Natural killer cell (primary cell): ENCODE data around the gene LDB2. TPM values are rescaled to one million over a fixed set of nuclear protein-coding genes. Genes with fewer than 3 reads are reported as not detected.

Experiments used
- ATAC-seq, 3 donors: fragments of 150-1000 bp in 2 of 3; fragments of 200-7000 bp in 1 of 3; cut with Tn5 transposase; 1 replicate in 1 of 3; 2 replicates in 2 of 3; pipeline ENCODE4 v1.10.0; 2021; ENCODE audit warnings: mild to moderate bottlenecking in 2 of 3, moderate library complexity in 2 of 3
- DNase-seq, 2 donors: peaks; one replicate each; pipeline versions ENCODE4 v3.0.0 to v3.0.0-alpha.2; 2013 to 2021; ENCODE audit warnings: mixed read lengths in 1 of 2
- H3K27ac ChIP-seq: one replicate; pipeline ENCODE4 v1.5.1; 2013; ENCODE audit warnings: mild to moderate bottlenecking, low read length
- H3K27me3 ChIP-seq: one replicate; pipeline ENCODE4 v1.6.1; 2013; ENCODE audit warnings: low read length; ENCODE audit not compliant: control insufficient read depth, insufficient read depth
- H3K36me3 ChIP-seq: one replicate; pipeline ENCODE4 v1.6.1; 2013; ENCODE audit warnings: low read length; ENCODE audit not compliant: control insufficient read depth, insufficient read depth
- H3K4me1 ChIP-seq: one replicate; pipeline ENCODE4 v1.6.1; 2013; ENCODE audit warnings: low read length; ENCODE audit not compliant: control insufficient read depth, insufficient read depth
- H3K4me3 ChIP-seq: one replicate; pipeline ENCODE4 v1.5.1; 2013; ENCODE audit warnings: low read length
- H3K9me3 ChIP-seq: one replicate; pipeline ENCODE4 v1.6.1; 2013; ENCODE audit warnings: low read length; ENCODE audit not compliant: control insufficient read depth, insufficient read depth
- H3K27ac Mint-ChIP-seq, 2 donors: one replicate each; pipeline ENCODE4 v1.8.0; 2022; ENCODE audit warnings: mild to moderate bottlenecking in 2 of 2, mixed read lengths in 2 of 2, moderate library complexity in 1 of 2
- H3K27me3 Mint-ChIP-seq, 2 donors: one replicate each; pipeline ENCODE4 v1.8.0; 2022; ENCODE audit warnings: low read depth in 2 of 2, mixed read lengths in 2 of 2
- H3K36me3 Mint-ChIP-seq: one replicate; pipeline ENCODE4 v1.8.0; 2022; ENCODE audit warnings: mixed read lengths
- H3K4me1 Mint-ChIP-seq, 2 donors: one replicate each; pipeline ENCODE4 v1.8.0; 2022; ENCODE audit warnings: mixed read lengths in 2 of 2
- H3K4me3 Mint-ChIP-seq: one replicate; pipeline ENCODE4 v1.8.0; 2022; ENCODE audit warnings: mild to moderate bottlenecking, moderate library complexity, mixed read lengths
- H3K9me3 Mint-ChIP-seq, 2 donors: one replicate each; pipeline ENCODE4 v1.8.0; 2022; ENCODE audit warnings: mixed read lengths in 2 of 2
- WGBS: methylation state at CpG from one replicate; pipeline ENCODE4 v1.1.7; 2013; ENCODE audit warnings: missing lambda C conversion rate; ENCODE audit not compliant: insufficient coverage; 5-methylcytosine and 5-hydroxymethylcytosine counted together
- intact Hi-C: fragments of 100-400 bp; cut with micrococcal nuclease; formaldehyde crosslinking; loops from one replicate; pipeline ENCODE4 v1.14.2; 2022
- total RNA-seq, 4 donors: library from RNA; stranded (reverse); fragments of 120-200 nt in 1 of 4; gene quantifications; one replicate each; pipeline versions ENCODE4 v1.2.3 to v1.2.4, GENCODE V29; 2013 to 2022
- TF ChIP-seq, protein P1 (sequence below): fragments of 200-600 bp; IDR thresholded peaks from one replicate; pipeline ENCODE4 v1.8.0; 2022; ENCODE audit warnings: antibody characterized with exemption

LDB2 gene
- total RNA-seq, 3 donors from 2014 or later (not counting 1 experiment from before 2014, with no cell fraction given), result 8.2 to 14.2 (median 13.6) TPM

- Mint-ChIP-seq H3K36me3 (no peaks in the 10 kb centered on the region), H3K27ac (no peak overlapping the region), H3K4me1 (no peaks in the 10 kb centered on the region), H3K27me3 (no peaks in the 10 kb centered on the region), H3K4me3 (no peak overlapping the region), H3K9me3 (no peaks in the 10 kb centered on the region)
- DNase-seq (no peak), ATAC-seq (no peak)
- Histone ChIP-seq H3K4me3 (no peak overlapping the region), H3K27me3 (no peaks in the 10 kb centered on the region), H3K4me1 (no peaks in the 10 kb centered on the region), H3K9me3 (no peaks in the 10 kb centered on the region), H3K27ac (no peak overlapping the region), H3K36me3 (no peaks in the 10 kb centered on the region)
- WGBS, result 90% methylated on average over 1 of the region's 1 CpG
- intact Hi-C loops, result no loop called here
- TF ChIP-seq, protein P1, sequence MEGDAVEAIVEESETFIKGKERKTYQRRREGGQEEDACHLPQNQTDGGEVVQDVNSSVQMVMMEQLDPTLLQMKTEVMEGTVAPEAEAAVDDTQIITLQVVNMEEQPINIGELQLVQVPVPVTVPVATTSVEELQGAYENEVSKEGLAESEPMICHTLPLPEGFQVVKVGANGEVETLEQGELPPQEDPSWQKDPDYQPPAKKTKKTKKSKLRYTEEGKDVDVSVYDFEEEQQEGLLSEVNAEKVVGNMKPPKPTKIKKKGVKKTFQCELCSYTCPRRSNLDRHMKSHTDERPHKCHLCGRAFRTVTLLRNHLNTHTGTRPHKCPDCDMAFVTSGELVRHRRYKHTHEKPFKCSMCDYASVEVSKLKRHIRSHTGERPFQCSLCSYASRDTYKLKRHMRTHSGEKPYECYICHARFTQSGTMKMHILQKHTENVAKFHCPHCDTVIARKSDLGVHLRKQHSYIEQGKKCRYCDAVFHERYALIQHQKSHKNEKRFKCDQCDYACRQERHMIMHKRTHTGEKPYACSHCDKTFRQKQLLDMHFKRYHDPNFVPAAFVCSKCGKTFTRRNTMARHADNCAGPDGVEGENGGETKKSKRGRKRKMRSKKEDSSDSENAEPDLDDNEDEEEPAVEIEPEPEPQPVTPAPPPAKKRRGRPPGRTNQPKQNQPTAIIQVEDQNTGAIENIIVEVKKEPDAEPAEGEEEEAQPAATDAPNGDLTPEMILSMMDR, result no peak
Observed at GRCh38 chr4:16691450-16691849, 207.0 kb downstream of the LDB2 start.

DNA sequence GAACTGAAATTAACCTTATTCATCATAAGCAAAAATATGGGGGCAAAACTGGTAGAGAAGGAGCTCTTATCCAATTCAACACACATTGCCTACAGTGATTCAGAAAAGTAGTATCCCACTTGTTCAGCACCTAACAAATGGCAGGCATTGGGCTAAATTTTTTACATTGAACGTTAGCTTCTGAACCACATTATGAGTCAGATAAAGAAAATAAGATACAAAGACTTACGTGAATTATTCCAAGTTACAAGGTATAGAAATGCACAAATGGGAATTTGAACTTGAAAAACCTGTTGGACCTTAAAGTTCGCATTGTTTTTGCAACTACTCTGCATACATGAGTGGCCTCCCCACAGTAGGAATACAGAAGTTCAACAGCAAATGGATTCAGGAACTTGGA is 210.6 kb downstream of the LDB2 start:
- WGBS, result 92% methylated on average over 3 of the region's 3 CpGs
- no peak for ATAC-seq
- no peak overlapping the region for H3K27ac Mint-ChIP-seq

DNA sequence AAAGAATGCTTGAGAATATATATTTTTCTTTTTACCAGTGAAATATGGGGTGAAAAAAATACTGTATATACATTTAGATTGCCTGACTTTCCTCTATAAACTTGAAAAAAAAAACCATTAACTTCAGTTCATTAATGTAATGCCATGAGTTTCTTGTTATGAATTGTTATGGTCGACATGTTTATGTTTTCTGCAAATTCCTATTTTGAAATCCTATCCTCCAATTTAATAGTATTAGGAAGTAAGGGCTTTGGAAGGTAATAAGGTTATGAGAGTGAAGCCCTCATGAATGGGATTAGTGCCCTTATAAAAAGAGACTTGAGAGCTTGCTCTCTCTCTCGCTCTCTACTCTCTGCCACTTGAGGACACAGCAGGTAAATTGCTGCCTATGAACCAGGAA is 211.4 kb downstream of the LDB2 start:
- Mint-ChIP-seq H3K4me3 (no peak overlapping the region), H3K4me1 (no peaks in the 10 kb centered on the region), H3K27ac (no peak overlapping the region), H3K27me3 (peaks cover 0 to 3% of the 10 kb centered on the region in 2 donors), H3K9me3 (no peaks in the 10 kb centered on the region), H3K36me3 (no peaks in the 10 kb centered on the region)
- WGBS, result 100% methylated on average over 1 of the region's 2 CpGs
- Histone ChIP-seq H3K4me3 (no peak overlapping the region), H3K27ac (no peak overlapping the region), H3K27me3 (no peaks in the 10 kb centered on the region), H3K36me3 (no peaks in the 10 kb centered on the region), H3K9me3 (no peaks in the 10 kb centered on the region), H3K4me1 (no peaks in the 10 kb centered on the region)
- no peak for ATAC-seq
- DNase-seq, result no peak
- intact Hi-C loops, result no loop called here
- TF ChIP-seq, protein P1, result no peak

More for the DNA sequence above, 210.6 kb downstream of the LDB2 start:
- Histone ChIP-seq H3K27ac (no peak overlapping the region), H3K36me3 (no peaks in the 10 kb centered on the region), H3K4me1 (no peaks in the 10 kb centered on the region), H3K9me3 (no peaks in the 10 kb centered on the region), H3K4me3 (no peak overlapping the region), H3K27me3 (no peaks in the 10 kb centered on the region)
- no peak for DNase-seq
- no peaks in the 10 kb centered on the region for H3K36me3 Mint-ChIP-seq
- H3K27me3 Mint-ChIP-seq, result peaks cover 0 to 3% of the 10 kb centered on the region in 2 donors
- no peak overlapping the region for H3K4me3 Mint-ChIP-seq
- no peaks in the 10 kb centered on the region for H3K4me1 Mint-ChIP-seq
- intact Hi-C loops, result no loop called here
- H3K9me3 Mint-ChIP-seq, result no peaks in the 10 kb centered on the region
- TF ChIP-seq, protein P1, result no peak

DNA sequence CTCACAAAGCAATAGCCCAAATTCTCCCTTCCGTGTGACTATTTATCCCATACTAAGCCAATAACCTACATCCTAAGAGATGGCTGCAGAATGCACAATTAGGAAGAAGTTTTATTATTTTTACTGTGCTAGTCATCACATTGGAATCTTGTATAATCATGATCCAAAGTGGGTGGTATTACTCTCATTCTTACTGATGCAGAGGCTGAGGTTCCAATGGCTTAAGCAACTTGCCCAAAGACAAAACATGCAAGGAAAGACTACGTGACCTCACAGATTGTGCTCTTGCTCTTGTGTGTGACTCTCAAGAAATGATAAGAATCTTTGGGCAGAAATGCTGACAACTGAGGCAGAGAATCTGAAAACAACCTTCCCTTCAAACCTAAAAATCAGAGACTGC is 212.2 kb downstream of the LDB2 start:
- Mint-ChIP-seq H3K9me3 (no peaks in the 10 kb centered on the region), H3K27me3 (peaks cover 0 to 3% of the 10 kb centered on the region in 2 donors), H3K36me3 (no peaks in the 10 kb centered on the region), H3K4me1 (no peaks in the 10 kb centered on the region), H3K27ac (no peak overlapping the region), H3K4me3 (no peak overlapping the region)
- DNase-seq, result no peak
- Histone ChIP-seq H3K4me1 (no peaks in the 10 kb centered on the region), H3K36me3 (no peaks in the 10 kb centered on the region), H3K27me3 (no peaks in the 10 kb centered on the region), H3K4me3 (no peak overlapping the region), H3K9me3 (no peaks in the 10 kb centered on the region), H3K27ac (no peak overlapping the region)
- TF ChIP-seq, protein P1, result no peak
- intact Hi-C loops, result no loop called here
- ATAC-seq, result no peak
- 97% methylated on average over 2 of the region's 2 CpGs for WGBS
